K562 (cell line): ENCODE measurements around the gene OR6B2. TPM values are rescaled to one million over a fixed set of nuclear protein-coding genes. Genes with fewer than 3 reads are reported as not detected.

Experiments used
- ATAC-seq: fragments of 200-7000 bp; cut with Tn5 transposase; 3 replicates; pipeline ENCODE4 v1.9.1; 2020; ENCODE audit warnings: moderate library complexity
- Bru-seq: library from RNA; stranded (reverse); fragments of 400-500 nt; gene quantifications from one replicate; lab custom pipeline; 2021; lab: Mats Ljungman, UMichigan
- BruChase-seq, 2 experiments: library from RNA; stranded (reverse); fragments of 400-500 nt; gene quantifications; one replicate each; lab custom pipeline; 2021; lab: Mats Ljungman, UMichigan
- BruUV-seq: library from RNA; stranded (reverse); fragments of 400-500 nt; replicated peaks from 2 replicates; lab custom pipeline; 2021; lab: Mats Ljungman, UMichigan
- CTCF ChIA-PET: fragments of 300-600 bp; formaldehyde crosslinking; extraction: SDS; loops from one replicate; lab custom pipeline; 2021; ENCODE audit warnings: low intra/inter-chr PET ratio; lab: Yijun Ruan, JAX
- POLR2A ChIA-PET: fragments of 300-600, 350-650 bp; sonication (Branson Sonifier 250); formaldehyde crosslinking; extraction: SDS; loops from one replicate; lab custom pipeline; 2021; ENCODE audit warnings: antibody characterized with exemption, inconsistent platforms; lab: Yijun Ruan, JAX
- DNase-seq, 4 experiments: peaks; one replicate each; pipeline versions ENCODE4 v3.0.0 to v3.0.0-alpha.2; 2011 to 2018; ENCODE audit warnings: low spot score in 3 of 4, mixed read lengths in 3 of 4; ENCODE audit errors: extremely low read depth in 1 of 4
- FAIRE-seq: peaks from 2 replicates; lab custom pipeline; 2011; peaks lifted over from hg19 to GRCh38; lab: Jason Lieb, UNC
- H2AFZ ChIP-seq: 2 replicates; pipeline ENCODE4 v1.6.0; 2011; ENCODE audit warnings: low read depth, low read length, control low read depth, inconsistent platforms
- H3K27ac ChIP-seq: fragments of 200-600 bp; 3 replicates; pipeline ENCODE4 v1.8.0; 2011; ENCODE audit warnings: low read depth, mild to moderate bottlenecking, control low read depth, inconsistent platforms, low read length, moderate library complexity, mixed read lengths; ENCODE audit errors: extremely low read depth
- H3K27me3 ChIP-seq, 2 experiments: fragments of 300-600 bp in 1 of 2; 2 replicates in 1 of 2; 3 replicates in 1 of 2; pipeline versions ENCODE4 v1.6.0 to v1.8.0; 2011; ENCODE audit warnings: inconsistent platforms in 2 of 2, low read length in 2 of 2, mild to moderate bottlenecking in 1 of 2, mixed read lengths in 1 of 2, moderate library complexity in 1 of 2; ENCODE audit not compliant: control insufficient read depth in 2 of 2, insufficient read depth in 2 of 2
- H3K36me3 ChIP-seq: fragments of 300-600 bp; 3 replicates; pipeline ENCODE4 v1.8.0; 2011; ENCODE audit warnings: mild to moderate bottlenecking, low read length, inconsistent platforms; ENCODE audit not compliant: control insufficient read depth, insufficient read depth
- H3K4me1 ChIP-seq, 2 experiments: fragments of 200-600 bp in 1 of 2; replicated peaks in 1 of 2; 2 replicates in 1 of 2; 3 replicates in 1 of 2; pipeline versions ENCODE4 v1.5.1 to v1.8.0; 2011; ENCODE audit warnings: inconsistent platforms in 2 of 2, low read length in 2 of 2, mild to moderate bottlenecking in 1 of 2, mixed read lengths in 1 of 2, moderate library complexity in 1 of 2; ENCODE audit not compliant: control insufficient read depth in 2 of 2, insufficient read depth in 2 of 2
- H3K4me2 ChIP-seq: 2 replicates; pipeline ENCODE4 v1.6.1; 2011; ENCODE audit warnings: low read length, control low read depth, inconsistent platforms, mixed read lengths; ENCODE audit not compliant: insufficient read depth
- H3K4me3 ChIP-seq: fragments of 200-600 bp; sonication (generic), shearing (Covaris generic); 2 replicates; pipeline ENCODE4 v1.5.1; 2016; ENCODE audit warnings: control low read depth, inconsistent platforms
- H3K79me2 ChIP-seq: fragments of 200-600 bp; 3 replicates; pipeline ENCODE4 v1.8.0; 2011; ENCODE audit warnings: low read length, inconsistent platforms; ENCODE audit not compliant: control insufficient read depth, insufficient read depth
- H3K9ac ChIP-seq, 2 experiments: 2 replicates each; pipeline versions ENCODE4 v1.6.0 to v1.6.1; 2011; ENCODE audit warnings: low read depth in 2 of 2, low read length in 2 of 2, control low read depth in 1 of 2, inconsistent platforms in 1 of 2, mild to moderate bottlenecking in 1 of 2, mixed read lengths in 1 of 2; ENCODE audit not compliant: insufficient read depth in 1 of 2
- H3K9me1 ChIP-seq: one replicate; pipeline ENCODE4 v1.6.0; 2011; ENCODE audit warnings: inconsistent platforms, mild to moderate bottlenecking, low read length, moderate library complexity; ENCODE audit not compliant: control insufficient read depth, insufficient read depth
- H3K9me3 ChIP-seq: replicated peaks from 2 replicates; pipeline ENCODE4 v1.5.1; 2011; ENCODE audit warnings: low read depth, low read length, inconsistent platforms; ENCODE audit not compliant: control insufficient read depth, insufficient read depth
- H4K20me1 ChIP-seq: replicated peaks from 2 replicates; pipeline ENCODE4 v1.6.1; 2011; ENCODE audit warnings: low read length, inconsistent platforms, mixed read lengths; ENCODE audit not compliant: control insufficient read depth, insufficient read depth
- HDGF ChIP-seq: fragments of 450-650 bp; IDR thresholded peaks from 2 replicates; pipeline ENCODE4 v1.6.1; 2016
- WGBS: fragments of 100-300 bp; shearing (Covaris generic); methylation state at CpG from one replicate; pipeline ENCODE4 v1.1.6; 2016; ENCODE audit warnings: low coverage, mixed read lengths; ENCODE audit not compliant: insufficient coverage; ENCODE audit errors: missing lambda C conversion rate; 5-methylcytosine and 5-hydroxymethylcytosine counted together
- in situ Hi-C: fragments of 300-500 bp; cut with MboI; formaldehyde crosslinking; loops from 4 replicates; pipeline ENCODE4 v1.15.0; 2018; ENCODE audit warnings: inconsistent platforms, mixed read lengths
- intact Hi-C: fragments of 100-400 bp; cut with micrococcal nuclease; formaldehyde crosslinking; loops from 2 replicates; pipeline ENCODE4 v1.14.2; 2022
- long read RNA-seq, 3 experiments: library from polyadenylated mRNA in 2 of 3; library from RNA in 1 of 3; unstranded in 2 of 3; stranded (forward) in 1 of 3; transcript quantifications; one replicate each; pipeline ENCODE4 v2.0.0, GENCODE V29; 2019 to 2022
- polyA minus RNA-seq, 3 experiments: library from RNA; depleted of rRNA, polyadenylated mRNA; stranded (reverse); fragments of >200 nt; gene quantifications; 2 replicates each; pipeline ENCODE4 v1.2.3, GENCODE V29; 2011
- polyA plus RNA-seq, 8 experiments: library from polyadenylated mRNA; depleted of rRNA in 4 of 8; stranded (reverse) in 5 of 8; unstranded in 3 of 8; fragments of >200 nt; fragmentation: Nextera tagmentation in 2 of 8; fragmentation: Illumina TruSeq in 1 of 8; extraction: Ambion mirVana in 2 of 8; extraction: Trizol in 1 of 8; gene quantifications; 2 replicates each; pipeline versions ENCODE4 v1.2.1 to v1.2.3, GENCODE V29; 2011 to 2014; ENCODE audit warnings: inconsistent platforms in 1 of 8, missing spikeins in 1 of 8
- total RNA-seq, 7 experiments: library from RNA; depleted of rRNA in 6 of 7; stranded (reverse); fragments of >200 nt in 6 of 7; fragmentation: Illumina TruSeq in 2 of 7; extraction: Trizol in 2 of 7; gene quantifications; 2 replicates each; pipeline versions ENCODE4 v1.2.1 to v1.2.3, GENCODE V29; 2011 to 2021; ENCODE audit warnings: low replicate concordance in 1 of 7

OR6B2 gene
- not detected in 2 replicates for total RNA-seq (2011; cell fraction: chromatin; rRNA removed; ENCODE audit: low replicate concordance)
- not detected in 2 replicates for total RNA-seq (2011; cell fraction: nucleolus; rRNA removed)
- not detected in 2 replicates for total RNA-seq (2011; cell fraction: nucleoplasm; rRNA removed)
- not detected in 2 replicates for total RNA-seq (2014; rRNA removed)
- total RNA-seq (2014; rRNA removed; fragmentation: Illumina TruSeq; extraction: Trizol) = not detected in 2 replicates
- not detected in 2 replicates for total RNA-seq (2015; rRNA removed; fragmentation: Illumina TruSeq; extraction: Trizol)
- not detected in 2 replicates for total RNA-seq (2021)
- polyA plus RNA-seq (2011; rRNA removed) = not detected in 2 replicates
- not detected in 2 replicates for polyA plus RNA-seq (2011; cell fraction: cytosol; rRNA removed)
- polyA plus RNA-seq (2011; cell fraction: nucleus; rRNA removed) = not detected in 2 replicates
- polyA plus RNA-seq (2012) = not detected in 2 replicates
- polyA plus RNA-seq (2014; fragmentation: Illumina TruSeq; extraction: Trizol) = not detected in 2 replicates
- not detected for polyA plus RNA-seq (2014; fragmentation: Nextera tagmentation; extraction: Ambion mirVana)
- not detected in 2 replicates for polyA plus RNA-seq (2014; rRNA removed)
- polyA minus RNA-seq (2011; rRNA and poly(A)+ RNA removed) = not detected in 2 replicates
- polyA minus RNA-seq (2011; cell fraction: cytosol; rRNA and poly(A)+ RNA removed) = not detected in 2 replicates
- not detected in 2 replicates for polyA minus RNA-seq (2011; cell fraction: nucleus; rRNA and poly(A)+ RNA removed)
- Bru-seq, nascent RNA = not detected
- BruChase-seq, experiment 1, labeled RNA remaining after a 2-hour chase = not detected
- not detected for BruChase-seq, experiment 2, labeled RNA remaining after a 6-hour chase
- long read RNA-seq, experiment 1 = 0 reads
- long read RNA-seq, experiment 2 = 0 reads
- long read RNA-seq, experiment 3 = 0 reads

- no peaks in the 10 kb centered on the region for H3K79me2 ChIP-seq
These were observed at the start of gene OR6B2 for GRCh38 chr2:240030379-240031094. OR6B2 (minus strand) TSS chr2:240030429; CDS start chr2:240030429, 0 bp downstream.

More at GRCh38 chr2:240030379-240031094, at the start of gene OR6B2:
- intact Hi-C loops (no loop called here), in situ Hi-C loops (no loop called here)
- WGBS = 4% methylated on average over 4 of the region's 6 CpGs
- Histone ChIP-seq H3K4me3 (no peak within 1 kb of the TSS), H3K27me3 (peaks cover 3 to 29% of the 10 kb centered on the region in 2 experiments), H3K4me1 (peaks cover 0 to 6% of the 10 kb centered on the region in 2 experiments; a peak in 2 of 5 replicates), H3K27ac (no peak within 1 kb of the TSS), H3K36me3 (no peaks in the 10 kb centered on the region), H3K4me2 (no peak within 1 kb of the TSS), H2AFZ (no peak within 1 kb of the TSS), H3K9me1 (no peaks in the 10 kb centered on the region), H3K9me3 (no peaks in the 10 kb centered on the region), H3K9ac (no peak within 1 kb of the TSS), H4K20me1 (no peaks in the 10 kb centered on the region)
- ChIA-PET POLR2A (no interaction called here), CTCF (no interaction called here)
- no peak for DNase-seq
- no peak for ATAC-seq
- TF ChIP-seq HDGF = no peak
- FAIRE-seq = no peak
- no TSS peak for BruUV-seq
